Fibroblast of lung (primary cell): ENCODE results near the gene ATXN7L1. TPM values are rescaled to one million over a fixed set of nuclear protein-coding genes. Genes with fewer than 3 reads are reported as not detected.

Source experiments
- DNase-seq, 2 donors: peaks; one replicate each; pipeline versions ENCODE4 v3.0.0 to v3.0.0-alpha.2; 2010; ENCODE audit warnings: low read depth in 2 of 2
- H2AFZ ChIP-seq: 2 replicates; pipeline ENCODE4 v1.5.1; 2012; ENCODE audit warnings: low read length, control low read depth, inconsistent platforms
- H3K27ac ChIP-seq: 2 replicates; pipeline ENCODE4 v1.5.1; 2011; ENCODE audit warnings: low read length, control low read depth; ENCODE audit not compliant: insufficient read depth
- H3K27me3 ChIP-seq: 2 replicates; pipeline ENCODE4 v1.5.1; 2011; ENCODE audit warnings: mild to moderate bottlenecking, low read length; ENCODE audit not compliant: control insufficient read depth, insufficient read depth
- H3K36me3 ChIP-seq: 2 replicates; pipeline ENCODE4 v1.5.1; 2011; ENCODE audit warnings: low read length; ENCODE audit not compliant: control insufficient read depth, insufficient read depth
- H3K4me1 ChIP-seq: 2 replicates; pipeline ENCODE4 v1.5.1; 2011; ENCODE audit warnings: low read length; ENCODE audit not compliant: control insufficient read depth, insufficient read depth; ENCODE audit errors: extremely low read depth
- H3K4me2 ChIP-seq: 2 replicates; pipeline ENCODE4 v1.5.1; 2011; ENCODE audit warnings: low read length, control low read depth; ENCODE audit not compliant: insufficient read depth; ENCODE audit errors: extremely low read depth
- H3K4me3 ChIP-seq, 4 experiments: fragments of 200-600 bp in 1 of 4; sonication (generic) in 1 of 4; replicated peaks in 1 of 4; 2 replicates each; pipeline ENCODE4 v1.5.1; 2011 to 2016; ENCODE audit warnings: low read length in 4 of 4, low read depth in 3 of 4, mild to moderate bottlenecking in 3 of 4, control low read depth in 2 of 4, inconsistent platforms in 1 of 4, mixed read lengths in 1 of 4; ENCODE audit not compliant: insufficient read depth in 1 of 4; ENCODE audit errors: control extremely low read depth in 1 of 4
- H3K79me2 ChIP-seq: 2 replicates; pipeline ENCODE4 v1.5.1; 2012; ENCODE audit warnings: mild to moderate bottlenecking, low read length, inconsistent platforms; ENCODE audit not compliant: control insufficient read depth, insufficient read depth
- H3K9ac ChIP-seq: 2 replicates; pipeline ENCODE4 v1.5.1; 2011; ENCODE audit warnings: mild to moderate bottlenecking, low read length, control low read depth; ENCODE audit not compliant: insufficient read depth
- H3K9me3 ChIP-seq: 2 replicates; pipeline ENCODE4 v1.5.1; 2012; ENCODE audit warnings: low read depth, low read length; ENCODE audit not compliant: control insufficient read depth, insufficient read depth
- H4K20me1 ChIP-seq: 2 replicates; pipeline ENCODE4 v1.5.1; 2011; ENCODE audit warnings: low read length; ENCODE audit not compliant: control insufficient read depth, insufficient read depth; ENCODE audit errors: extremely low read depth
- EZH2 ChIP-seq: IDR thresholded peaks from 2 replicates; pipeline ENCODE4 v1.5.1; 2012; ENCODE audit warnings: low read length, control low read depth, mild to moderate bottlenecking; ENCODE audit errors: missing control alignments
- polyA plus RNA-seq, 2 donors: library from polyadenylated mRNA; depleted of rRNA in 1 of 2; stranded (reverse) in 1 of 2; unstranded in 1 of 2; fragments of >200 nt; gene quantifications; 2 replicates each; pipeline ENCODE4 v1.2.1, GENCODE V29; 2011 to 2012; ENCODE audit warnings: missing spikeins in 1 of 2
- total RNA-seq: library from RNA; depleted of rRNA; stranded (reverse); fragments of >200 nt; gene quantifications from 2 replicates; pipeline ENCODE4 v1.2.1, GENCODE V29; 2014
- TF ChIP-seq, protein P1 (sequence below), 2 donors: IDR thresholded peaks in 1 of 2; conservative IDR thresholded peaks in 1 of 2; 1 replicate in 1 of 2; 2 replicates in 1 of 2; pipeline ENCODE4 v1.5.1; 2011 to 2012; ENCODE audit warnings: low read length in 2 of 2, control low read depth in 1 of 2, inconsistent platforms in 1 of 2, low read depth in 1 of 2, mild to moderate bottlenecking in 1 of 2

Gene ATXN7L1
- total and polyA plus RNA-seq, 2 donors (not counting 1 experiment from before 2014, with no cell fraction given), result 5.1 to 9.4 TPM

- Histone ChIP-seq H3K27me3 (no peaks in the 10 kb centered on the region), H3K27ac (no peak overlapping the region), H3K79me2 (no peaks in the 10 kb centered on the region), H3K9ac (no peak overlapping the region), H3K9me3 (no peaks in the 10 kb centered on the region), H2AFZ (no peak overlapping the region), H4K20me1 (no peaks in the 10 kb centered on the region), H3K36me3 (no peaks in the 10 kb centered on the region), H3K4me3 (no peak overlapping the region), H3K4me1 (no peaks in the 10 kb centered on the region), H3K4me2 (no peak overlapping the region)
- DNase-seq, result peak in 1 of 2 donors; percentile 13
- no peak for TF ChIP-seq EZH2
- TF ChIP-seq, protein P1, sequence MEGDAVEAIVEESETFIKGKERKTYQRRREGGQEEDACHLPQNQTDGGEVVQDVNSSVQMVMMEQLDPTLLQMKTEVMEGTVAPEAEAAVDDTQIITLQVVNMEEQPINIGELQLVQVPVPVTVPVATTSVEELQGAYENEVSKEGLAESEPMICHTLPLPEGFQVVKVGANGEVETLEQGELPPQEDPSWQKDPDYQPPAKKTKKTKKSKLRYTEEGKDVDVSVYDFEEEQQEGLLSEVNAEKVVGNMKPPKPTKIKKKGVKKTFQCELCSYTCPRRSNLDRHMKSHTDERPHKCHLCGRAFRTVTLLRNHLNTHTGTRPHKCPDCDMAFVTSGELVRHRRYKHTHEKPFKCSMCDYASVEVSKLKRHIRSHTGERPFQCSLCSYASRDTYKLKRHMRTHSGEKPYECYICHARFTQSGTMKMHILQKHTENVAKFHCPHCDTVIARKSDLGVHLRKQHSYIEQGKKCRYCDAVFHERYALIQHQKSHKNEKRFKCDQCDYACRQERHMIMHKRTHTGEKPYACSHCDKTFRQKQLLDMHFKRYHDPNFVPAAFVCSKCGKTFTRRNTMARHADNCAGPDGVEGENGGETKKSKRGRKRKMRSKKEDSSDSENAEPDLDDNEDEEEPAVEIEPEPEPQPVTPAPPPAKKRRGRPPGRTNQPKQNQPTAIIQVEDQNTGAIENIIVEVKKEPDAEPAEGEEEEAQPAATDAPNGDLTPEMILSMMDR (conservative IDR thresholded peaks at IDR 0.05 in 1 of 2, IDR thresholded peaks at IDR 0.05 in 1 of 2; ENCODE audit: low read depth in 1 of 2, low read length in 2 of 2), result no peak
Observed at GRCh38 chr7:105648561-105649401, 227.6 kb downstream of the ATXN7L1 start.

DNA sequence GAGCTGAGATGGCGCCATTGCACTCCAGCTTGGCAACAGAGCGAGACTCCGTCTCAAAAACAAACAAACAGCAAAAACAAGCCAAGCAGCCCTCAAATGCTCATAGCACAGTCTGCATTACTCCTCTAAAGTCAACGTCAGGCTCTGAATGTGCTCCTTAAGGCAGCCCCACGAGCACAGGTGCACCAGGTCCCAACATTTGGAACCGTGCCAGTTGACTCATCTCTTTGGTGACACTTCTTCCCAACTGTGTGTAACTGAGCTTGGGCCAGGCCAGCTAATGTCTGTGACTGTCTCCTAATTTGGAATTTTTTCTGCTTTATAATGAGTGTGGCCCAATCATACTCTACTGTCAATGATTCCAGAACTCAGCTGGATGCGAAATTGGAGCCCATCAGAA is 228.8 kb downstream of the ATXN7L1 start:
- H3K4me1 ChIP-seq, result no peaks in the 10 kb centered on the region
- TF ChIP-seq EZH2, result no peak
- TF ChIP-seq, protein P1 (conservative IDR thresholded peaks at IDR 0.05 in 1 of 2, IDR thresholded peaks at IDR 0.05 in 1 of 2; ENCODE audit: low read depth in 1 of 2, low read length in 2 of 2), result no peak
- H3K79me2 ChIP-seq, result no peaks in the 10 kb centered on the region
- H3K36me3 ChIP-seq, result no peaks in the 10 kb centered on the region
- H4K20me1 ChIP-seq, result no peaks in the 10 kb centered on the region
- H3K27ac ChIP-seq, result no peak overlapping the region
- no peak overlapping the region for H2AFZ ChIP-seq
- no peak overlapping the region for H3K4me2 ChIP-seq
- H3K9ac ChIP-seq, result no peak overlapping the region
- H3K27me3 ChIP-seq, result no peaks in the 10 kb centered on the region
- H3K9me3 ChIP-seq, result no peaks in the 10 kb centered on the region
- DNase-seq, result no peak
- no peak overlapping the region for H3K4me3 ChIP-seq

DNA sequence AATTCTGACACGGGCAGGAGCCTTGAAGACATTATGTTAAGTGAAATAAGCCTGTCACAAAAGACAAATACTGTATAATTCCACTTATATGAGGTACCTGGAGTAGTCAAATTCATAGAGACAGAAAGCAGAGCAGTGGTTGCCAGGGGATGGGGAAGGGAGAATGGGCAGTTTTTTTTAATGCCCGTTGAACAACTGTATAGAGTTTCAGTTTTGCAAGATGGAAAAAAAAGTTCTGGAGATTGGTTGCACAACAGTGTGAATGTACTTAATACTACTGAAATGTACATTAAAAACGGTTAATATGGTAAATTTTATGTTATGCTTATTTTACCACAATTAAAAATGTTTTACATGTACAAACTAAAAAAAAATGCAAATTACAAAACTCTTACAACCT is 231.5 kb downstream of the ATXN7L1 start:
- H3K4me3 ChIP-seq, result no peak overlapping the region
- TF ChIP-seq, protein P1 (conservative IDR thresholded peaks at IDR 0.05 in 1 of 2, IDR thresholded peaks at IDR 0.05 in 1 of 2; ENCODE audit: low read depth in 1 of 2, low read length in 2 of 2), result no peak
- TF ChIP-seq EZH2, result no peak
- no peaks in the 10 kb centered on the region for H3K27me3 ChIP-seq
- no peaks in the 10 kb centered on the region for H4K20me1 ChIP-seq
- no peak overlapping the region for H3K9ac ChIP-seq
- H2AFZ ChIP-seq, result no peak overlapping the region
- no peak overlapping the region for H3K4me2 ChIP-seq
- H3K9me3 ChIP-seq, result no peaks in the 10 kb centered on the region
- H3K36me3 ChIP-seq, result peaks cover 2% of the 10 kb centered on the region
- no peaks in the 10 kb centered on the region for H3K79me2 ChIP-seq
- H3K27ac ChIP-seq, result no peak overlapping the region
- no peak for DNase-seq
- no peaks in the 10 kb centered on the region for H3K4me1 ChIP-seq
